SH-SY5Y (cell line): Measurements from ENCODE around the gene MND1.

ENCODE experiments used
- GATA2 ChIP-seq: IDR thresholded peaks from 2 replicates; pipeline ENCODE4 v1.6.1; 2011; ENCODE audit warnings: mild to moderate bottlenecking, low read depth, low read length
- GATA3 ChIP-seq: IDR thresholded peaks from 2 replicates; pipeline ENCODE4 v1.6.1; 2011; ENCODE audit warnings: low read depth, mild to moderate bottlenecking, low read length, moderate library complexity

DNA sequence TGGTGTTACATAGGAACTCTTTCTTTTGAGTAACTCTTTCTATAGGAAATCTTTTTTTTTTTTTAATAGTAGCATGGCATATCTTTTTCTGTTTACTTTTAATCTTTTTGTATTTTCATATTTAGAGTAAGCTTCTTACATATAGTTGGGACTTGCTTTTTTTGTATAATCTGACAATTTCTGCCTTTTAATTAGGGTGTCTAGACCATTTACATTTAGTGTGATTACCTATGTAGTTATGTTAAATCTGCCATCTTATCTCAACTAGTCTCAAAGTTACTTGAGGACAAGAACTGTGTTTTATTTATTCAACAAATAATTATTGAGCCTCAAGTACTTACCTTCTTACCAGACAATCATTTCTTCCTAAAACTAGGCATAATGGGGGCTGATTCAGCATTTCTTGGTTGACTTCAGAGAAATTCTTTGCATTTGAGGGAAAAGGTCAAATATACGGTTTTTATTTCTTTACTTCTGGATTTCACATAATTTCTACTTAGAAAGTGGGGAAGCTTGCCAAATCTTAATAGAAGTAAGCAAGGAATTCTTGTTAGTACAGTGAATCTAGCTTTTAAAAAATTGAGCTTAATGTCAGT, 28.6 kb downstream of the MND1 start:
- TF ChIP-seq GATA2 (no peak), GATA3 (no peak)
